H9 (cell line): ENCODE results near the gene SLC13A5. TPM values are rescaled to one million over a fixed set of nuclear protein-coding genes. Genes with fewer than 3 reads are reported as not detected.
A peak's percentile ranks its signal among the peaks of the same experiment; 100 is the strongest.

Source experiments
- DNase-seq: peaks from one replicate; pipeline ENCODE4 v3.0.0-alpha.2; 2017
- H2AFZ ChIP-seq: one replicate; pipeline ENCODE4 v1.6.1; 2013; ENCODE audit warnings: mild to moderate bottlenecking, low read length, control low read depth, moderate library complexity
- H2AK5ac ChIP-seq: 2 replicates; pipeline ENCODE4 v1.6.1; 2013; ENCODE audit warnings: low read length, control low read depth, mixed read lengths; ENCODE audit not compliant: insufficient read length
- H2BK120ac ChIP-seq: one replicate; pipeline ENCODE4 v1.6.1; 2013; ENCODE audit warnings: low read depth, mild to moderate bottlenecking, low read length, control low read depth, inconsistent platforms; ENCODE audit not compliant: poor library complexity, severe bottlenecking
- H2BK12ac ChIP-seq: 2 replicates; pipeline ENCODE4 v1.6.1; 2013; ENCODE audit warnings: low read length, control low read depth, mixed read lengths, low read depth; ENCODE audit not compliant: insufficient read length
- H2BK15ac ChIP-seq: 2 replicates; pipeline ENCODE4 v1.6.1; 2013; ENCODE audit warnings: low read depth, low read length, control low read depth
- H2BK20ac ChIP-seq: one replicate; pipeline ENCODE4 v1.6.1; 2013; ENCODE audit warnings: low read depth, mild to moderate bottlenecking, low read length, control low read depth, inconsistent platforms; ENCODE audit not compliant: poor library complexity, severe bottlenecking
- H2BK5ac ChIP-seq: 2 replicates; pipeline ENCODE4 v1.6.1; 2013; ENCODE audit warnings: low read length, control low read depth, mixed read lengths; ENCODE audit not compliant: insufficient read length
- H3K14ac ChIP-seq: 2 replicates; pipeline ENCODE4 v1.6.1; 2013; ENCODE audit warnings: low read length, control low read depth; ENCODE audit not compliant: insufficient read depth
- H3K18ac ChIP-seq: 2 replicates; pipeline ENCODE4 v1.6.1; 2013; ENCODE audit warnings: low read depth, mild to moderate bottlenecking, mixed read lengths, low read length, control low read depth; ENCODE audit not compliant: insufficient read length
- H3K23ac ChIP-seq: 2 replicates; pipeline ENCODE4 v1.6.1; 2013; ENCODE audit warnings: low read length, control low read depth, mixed read lengths, low read depth; ENCODE audit not compliant: insufficient read length
- H3K23me2 ChIP-seq: 2 replicates; pipeline ENCODE4 v1.6.1; 2013; ENCODE audit warnings: low read depth, mild to moderate bottlenecking, mixed read lengths, low read length, control low read depth; ENCODE audit not compliant: insufficient read length, poor library complexity, severe bottlenecking
- H3K27ac ChIP-seq: 2 replicates; pipeline ENCODE4 v1.5.1; 2013; ENCODE audit warnings: low read length, control low read depth, mixed read lengths, low read depth; ENCODE audit not compliant: insufficient read length
- H3K27me3 ChIP-seq: 2 replicates; pipeline ENCODE4 v1.6.1; 2013; ENCODE audit warnings: low read length, control low read depth, inconsistent platforms; ENCODE audit not compliant: insufficient read depth
- H3K4ac ChIP-seq: 2 replicates; pipeline ENCODE4 v1.6.1; 2013; ENCODE audit warnings: low read depth, mild to moderate bottlenecking, control low read depth, inconsistent platforms, low read length, moderate library complexity
- H3K4me1 ChIP-seq: 2 replicates; pipeline ENCODE4 v1.6.1; 2013; ENCODE audit warnings: low read length, control low read depth, inconsistent platforms; ENCODE audit not compliant: insufficient read depth
- H3K4me2 ChIP-seq: 2 replicates; pipeline ENCODE4 v1.6.1; 2013; ENCODE audit warnings: low read length, control low read depth, mixed read lengths; ENCODE audit not compliant: insufficient read length, insufficient read depth
- H3K56ac ChIP-seq: 2 replicates; pipeline ENCODE4 v1.6.1; 2013; ENCODE audit warnings: low read depth, mild to moderate bottlenecking, mixed read lengths, low read length, control low read depth; ENCODE audit not compliant: insufficient read length
- H3K79me1 ChIP-seq: 2 replicates; pipeline ENCODE4 v1.6.1; 2013; ENCODE audit warnings: low read depth, mild to moderate bottlenecking, moderate library complexity, low read length, control low read depth, inconsistent platforms; ENCODE audit not compliant: insufficient read depth, poor library complexity, severe bottlenecking
- H3K79me2 ChIP-seq: 2 replicates; pipeline ENCODE4 v1.6.1; 2013; ENCODE audit warnings: low read length, control low read depth, inconsistent platforms; ENCODE audit not compliant: insufficient read depth
- H3K9ac ChIP-seq: 2 replicates; pipeline ENCODE4 v1.6.1; 2013; ENCODE audit warnings: low read length, control low read depth, mixed read lengths; ENCODE audit not compliant: insufficient read length; ENCODE audit errors: extremely low read depth
- H3K9me3 ChIP-seq: one replicate; pipeline ENCODE4 v1.6.1; 2013; ENCODE audit warnings: low read depth, low read length, inconsistent platforms; ENCODE audit not compliant: control insufficient read depth
- H3T11ph ChIP-seq: one replicate; pipeline ENCODE4 v1.6.1; 2013; ENCODE audit warnings: mild to moderate bottlenecking, low read length, control low read depth, inconsistent platforms
- H4K20me1 ChIP-seq: one replicate; pipeline ENCODE4 v1.6.1; 2013; ENCODE audit not compliant: control insufficient read depth, insufficient read length, insufficient read depth
- H4K5ac ChIP-seq: 2 replicates; pipeline ENCODE4 v1.6.1; 2013; ENCODE audit warnings: low read depth, mild to moderate bottlenecking, mixed read lengths, low read length, control low read depth; ENCODE audit not compliant: insufficient read length
- H4K8ac ChIP-seq: replicated peaks from 2 replicates; pipeline ENCODE4 v1.6.1; 2013; ENCODE audit warnings: low read length, control low read depth, mixed read lengths, low read depth; ENCODE audit not compliant: insufficient read length
- H4K91ac ChIP-seq: 2 replicates; pipeline ENCODE4 v1.6.1; 2013; ENCODE audit warnings: low read depth, mild to moderate bottlenecking, moderate library complexity, mixed read lengths, low read length, control low read depth; ENCODE audit not compliant: insufficient read length
- H3K27ac Mint-ChIP-seq, 3 experiments: 2 replicates in 2 of 3; 3 replicates in 1 of 3; pipeline ENCODE4 v1.8.0; 2020 to 2021; ENCODE audit warnings: mixed read lengths in 3 of 3, mild to moderate bottlenecking in 1 of 3, moderate library complexity in 1 of 3
- H3K27me3 Mint-ChIP-seq: 2 replicates; pipeline ENCODE4 v1.8.0; 2021; ENCODE audit warnings: low read depth, mild to moderate bottlenecking, moderate library complexity, mixed read lengths
- H3K36me3 Mint-ChIP-seq, 3 experiments: 2 replicates in 2 of 3; 3 replicates in 1 of 3; pipeline ENCODE4 v1.8.0; 2020 to 2021; ENCODE audit warnings: low read depth in 3 of 3, mixed read lengths in 3 of 3; ENCODE audit not compliant: insufficient read depth in 1 of 3
- H3K4me1 Mint-ChIP-seq, 2 experiments: 2 replicates each; pipeline ENCODE4 v1.8.0; 2020; ENCODE audit warnings: mixed read lengths in 2 of 2
- H3K4me3 Mint-ChIP-seq, 2 experiments: 2 replicates in 1 of 2; 3 replicates in 1 of 2; pipeline ENCODE4 v1.8.0; 2020 to 2021; ENCODE audit warnings: mild to moderate bottlenecking in 2 of 2, mixed read lengths in 2 of 2, moderate library complexity in 1 of 2
- H3K9me3 Mint-ChIP-seq, 2 experiments: 2 replicates in 1 of 2; 3 replicates in 1 of 2; pipeline ENCODE4 v1.8.0; 2020; ENCODE audit warnings: mild to moderate bottlenecking in 2 of 2, mixed read lengths in 2 of 2, moderate library complexity in 1 of 2
- CTCF ChIP-seq: fragments of 200-600 bp; sonication (generic); conservative IDR thresholded peaks from 3 replicates; pipeline ENCODE4 v1.8.0; 2021; ENCODE audit warnings: antibody characterized with exemption, mild to moderate bottlenecking
- WGBS: extraction: QIAGEN DNeasy Blood & Tissue Kit; methylation state at CpG from one replicate; pipeline ENCODE4 v1.1.7; 2013; ENCODE audit warnings: missing lambda C conversion rate, low lambda C conversion rate, mixed read lengths; ENCODE audit not compliant: insufficient read length; ENCODE audit errors: extremely low coverage; 5-methylcytosine and 5-hydroxymethylcytosine counted together
- total RNA-seq: library from RNA; stranded (reverse); gene quantifications from 2 replicates; pipeline ENCODE4 v1.2.1, GENCODE V29; 2021

Gene SLC13A5
- total RNA-seq, 1 experiment from 2014 or later, result 1.6 TPM

GRCh38 chr17:6706499-6706898, 6.7 kb downstream of the SLC13A5 start:
- Histone ChIP-seq H2BK20ac (no peak overlapping the region), H2BK120ac (no peak overlapping the region), H3K4me2 (no peak overlapping the region), H2AK5ac (no peak overlapping the region), H2BK5ac (no peak overlapping the region), H3K27ac (no peak overlapping the region), H3K4me1 (no peaks in the 10 kb centered on the region), H4K91ac (no peak overlapping the region), H3K18ac (no peak overlapping the region), H3K23ac (no peak overlapping the region), H3K4ac (no peak overlapping the region), H3T11ph (no peak overlapping the region), H3K27me3 (no peaks in the 10 kb centered on the region), H3K23me2 (no peaks in the 10 kb centered on the region), H3K9ac (no peak overlapping the region), H2AFZ (no peak overlapping the region), H4K5ac (no peak overlapping the region), H2BK12ac (no peak overlapping the region), H3K56ac (no peak overlapping the region), H2BK15ac (no peak overlapping the region), H4K8ac (no peak overlapping the region), H3K79me1 (no peaks in the 10 kb centered on the region), H3K14ac (no peak overlapping the region), H3K9me3 (no peaks in the 10 kb centered on the region), H3K79me2 (no peaks in the 10 kb centered on the region), H4K20me1 (no peaks in the 10 kb centered on the region)
- Mint-ChIP-seq H3K27ac (peak overlapping the region in 1 of 3 experiments; percentile 83; a peak in 1 of 7 replicates), H3K36me3 (no peaks in the 10 kb centered on the region; a peak in 2 of 7 replicates), H3K9me3 (no peaks in the 10 kb centered on the region; a peak in 2 of 5 replicates), H3K4me3 (no peak overlapping the region; a peak in 1 of 5 replicates), H3K27me3 (peaks cover 26% of the 10 kb centered on the region), H3K4me1 (peaks cover 0 to 10% of the 10 kb centered on the region in 2 experiments; a peak in 2 of 4 replicates)
- DNase-seq, result no peak
- TF ChIP-seq CTCF, result no peak
- no CpG with 5 or more reads among the region's 14 CpGs for WGBS
